ENCODE measurements around the gene ZNF514. TPM values are rescaled to one million over a fixed set of nuclear protein-coding genes. Genes with fewer than 3 reads are reported as not detected.
A peak's percentile ranks its signal among the peaks of the same experiment; 100 is the strongest.
"Not testable (repeated sequence)": the region's sequence is repeated elsewhere in the genome, so short reads cannot be mapped to it uniquely, and the experiment has no call there.

The ZNF514 gene
- total RNA-seq, result 1 to 10 TPM; 7.1 to 8.6 TPM

DNA sequence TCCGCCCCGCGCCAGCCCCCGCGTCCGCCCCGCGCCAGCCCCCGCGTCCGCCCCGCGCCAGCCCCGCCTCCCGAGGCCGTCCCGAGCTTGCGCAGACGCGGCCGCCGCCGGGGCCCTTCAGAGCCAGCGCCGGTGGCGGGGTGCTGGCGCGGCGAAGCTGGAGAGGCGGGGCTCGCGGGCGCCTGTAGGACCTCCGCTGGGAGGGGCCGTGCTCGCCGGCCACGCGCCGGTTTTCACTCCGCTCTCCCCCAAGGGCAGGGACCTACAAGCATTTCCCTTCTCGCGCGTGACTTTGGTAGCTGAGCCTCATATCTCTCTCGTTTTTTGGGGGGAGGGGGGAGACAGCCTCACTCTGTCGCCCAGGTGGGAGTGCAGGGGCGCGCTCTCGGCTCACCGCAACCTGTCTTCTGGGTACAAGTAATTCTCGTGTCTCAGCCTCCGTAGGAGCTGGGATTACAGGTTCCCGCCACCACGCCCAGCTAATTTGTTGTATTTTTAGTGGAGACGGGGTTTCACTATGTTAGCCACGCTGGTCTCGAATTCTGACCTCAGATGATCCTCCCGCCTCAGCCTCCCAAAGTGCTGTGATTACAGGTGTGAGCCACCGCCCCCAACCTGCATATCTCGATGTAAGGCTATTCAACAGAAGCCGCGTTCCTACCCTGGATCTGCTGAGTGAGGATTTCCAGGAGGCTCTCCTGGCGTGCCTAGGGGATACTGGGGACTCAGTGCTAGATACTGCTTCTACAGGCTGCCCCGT, at the start of gene ZNF514:
ZNF514 (minus strand) TSS at position 159 of the 760 bp plus-strand sequence. CDS start 6,595 bp downstream, outside the sequence.
- peak; percentile 78 for DNase-seq
- Mint-ChIP-seq H3K27me3 (no peaks in the 10 kb centered on the region), H3K9me3 (peaks cover 11% of the 10 kb centered on the region), H3K4me1 (peaks cover 14% of the 10 kb centered on the region), H3K27ac (peak within 1 kb of the TSS; percentile 82), H3K36me3 (peaks cover 48% of the 10 kb centered on the region), H3K4me3 (peak within 1 kb of the TSS; percentile 82)

- Mint-ChIP-seq H3K27ac (no peak overlapping the region), H3K4me3 (peak overlapping the region; percentile 89), H3K9me3 (peaks cover 35% of the 10 kb centered on the region), H3K4me1 (peaks cover 13% of the 10 kb centered on the region), H3K27me3 (no peaks in the 10 kb centered on the region), H3K36me3 (peaks cover 49% of the 10 kb centered on the region)
- DNase-seq, result no peak
Measured at GRCh38 chr2:95208106-95208505, 48.5 kb upstream of the ZNF514 start.

- peak; percentile 85 for DNase-seq
- Mint-ChIP-seq H3K4me1 (peaks cover 13% of the 10 kb centered on the region), H3K36me3 (peaks cover 41% of the 10 kb centered on the region), H3K9me3 (peaks cover 30% of the 10 kb centered on the region), H3K27ac (peak within 1 kb of the TSS; percentile 81), H3K27me3 (no peaks in the 10 kb centered on the region), H3K4me3 (peak within 1 kb of the TSS; percentile 89)
Measured at GRCh38 chr2:95207111-95207961, 47.7 kb upstream of the ZNF514 start, which contains the start of gene ZNF892. ZNF892 (plus strand) TSS chr2:95207521; CDS start chr2:95207816, 295 bp downstream.

DNA sequence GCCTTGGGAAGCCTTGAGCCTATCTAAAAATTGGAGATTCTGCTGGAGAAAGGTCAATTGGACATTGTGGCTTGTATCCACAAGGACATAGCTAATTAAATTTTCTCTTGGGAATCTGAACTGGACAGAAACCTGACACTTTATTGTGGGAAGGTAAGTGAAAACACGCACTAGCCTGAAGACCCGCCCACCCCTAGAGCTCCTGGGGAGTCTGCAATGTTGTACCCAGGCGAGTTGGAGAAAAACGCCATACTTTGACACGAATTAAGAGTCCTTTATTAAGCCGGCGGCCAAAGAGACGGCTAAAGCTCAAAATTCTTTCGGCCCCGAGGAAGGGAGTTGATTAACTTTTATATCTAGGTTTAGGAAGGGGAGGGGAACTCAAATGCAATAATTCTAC, 46.4 kb upstream of the ZNF514 start:
- Mint-ChIP-seq H3K27ac (no peak overlapping the region), H3K27me3 (no peaks in the 10 kb centered on the region), H3K4me1 (peaks cover 13% of the 10 kb centered on the region), H3K9me3 (peaks cover 23% of the 10 kb centered on the region), H3K4me3 (peak overlapping the region; percentile 89), H3K36me3 (peaks cover 28% of the 10 kb centered on the region)
- no peak for DNase-seq

DNA sequence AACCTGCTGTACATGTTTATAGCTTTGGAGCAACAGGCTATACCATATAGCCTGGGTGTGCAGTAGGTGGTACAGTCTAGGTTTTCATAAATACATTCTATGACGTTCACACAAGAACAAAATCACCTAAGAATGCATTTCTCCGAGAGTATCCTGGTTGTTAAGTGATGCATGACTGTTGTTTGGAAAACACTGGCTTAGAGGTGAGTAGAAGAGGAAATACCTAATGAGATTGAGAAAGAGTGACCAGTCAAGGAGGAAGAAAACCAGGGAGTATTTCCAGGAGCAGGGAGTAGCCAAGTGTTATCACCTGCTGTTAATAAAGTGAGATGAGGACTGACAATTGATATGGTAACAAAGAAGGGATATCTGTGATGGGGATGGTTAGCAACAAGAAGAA, 44.7 kb upstream of the ZNF514 start:
- Mint-ChIP-seq H3K27ac (no peak overlapping the region), H3K36me3 (peaks cover 17% of the 10 kb centered on the region), H3K4me3 (no peak overlapping the region), H3K9me3 (peaks cover 13% of the 10 kb centered on the region), H3K27me3 (no peaks in the 10 kb centered on the region), H3K4me1 (peaks cover 13% of the 10 kb centered on the region)
- no peak for DNase-seq

GRCh38 chr2:95203911-95204310, 44.3 kb upstream of the ZNF514 start:
- no peaks in the 10 kb centered on the region for H3K27me3 Mint-ChIP-seq

GRCh38 chr2:95192956-95193355, 33.3 kb upstream of the ZNF514 start:
- not testable (repeated sequence) for H3K4me3 Mint-ChIP-seq, H3K36me3 Mint-ChIP-seq, H3K4me1 Mint-ChIP-seq, H3K9me3 Mint-ChIP-seq, H3K27ac Mint-ChIP-seq
- peaks cover 26% of the 10 kb centered on the region for H3K27me3 Mint-ChIP-seq
- peak; percentile 37 for DNase-seq

More at GRCh38 chr2:95203911-95204310, 44.3 kb upstream of the ZNF514 start:
- H3K27ac Mint-ChIP-seq, result no peak overlapping the region
- H3K9me3 Mint-ChIP-seq, result peaks cover 8% of the 10 kb centered on the region
- H3K36me3 Mint-ChIP-seq, result peaks cover 12% of the 10 kb centered on the region
- no peak overlapping the region for H3K4me3 Mint-ChIP-seq
- H3K4me1 Mint-ChIP-seq, result peaks cover 11% of the 10 kb centered on the region
- DNase-seq, result no peak

- peaks cover 45% of the 10 kb centered on the region for H3K36me3 Mint-ChIP-seq
- peaks cover 6% of the 10 kb centered on the region for H3K27me3 Mint-ChIP-seq
- peaks cover 34% of the 10 kb centered on the region for H3K9me3 Mint-ChIP-seq
- H3K4me3 Mint-ChIP-seq, result no peak overlapping the region
- DNase-seq, result no peak
- H3K4me1 Mint-ChIP-seq, result no peaks in the 10 kb centered on the region
- no peak overlapping the region for H3K27ac Mint-ChIP-seq
Measured at GRCh38 chr2:95185973-95186372, 26.3 kb upstream of the ZNF514 start.

DNA sequence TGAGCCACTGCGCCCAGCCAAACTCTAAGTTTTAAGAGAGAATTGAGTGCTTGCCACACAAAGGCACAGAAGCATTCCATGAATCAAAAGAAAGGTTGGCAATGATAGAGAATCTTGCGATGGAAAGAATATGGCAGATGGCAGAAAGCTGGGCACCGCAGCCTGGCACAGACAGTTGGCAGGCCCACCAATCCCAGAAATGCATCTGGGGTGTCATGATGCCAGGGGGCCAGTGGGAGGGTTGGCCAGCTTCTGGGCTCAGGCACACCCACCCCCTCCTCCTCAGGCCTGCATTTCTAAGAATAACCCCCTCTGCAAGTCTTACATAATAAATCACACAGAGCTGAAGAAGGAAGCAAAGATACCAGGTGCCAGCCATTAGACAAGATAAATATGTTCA, 25.5 kb upstream of the ZNF514 start:
- Mint-ChIP-seq H3K27ac (no peak overlapping the region), H3K36me3 (peaks cover 53% of the 10 kb centered on the region), H3K4me3 (no peak overlapping the region), H3K9me3 (peaks cover 39% of the 10 kb centered on the region), H3K27me3 (peaks cover 4% of the 10 kb centered on the region), H3K4me1 (no peaks in the 10 kb centered on the region)
- no peak for DNase-seq

DNA sequence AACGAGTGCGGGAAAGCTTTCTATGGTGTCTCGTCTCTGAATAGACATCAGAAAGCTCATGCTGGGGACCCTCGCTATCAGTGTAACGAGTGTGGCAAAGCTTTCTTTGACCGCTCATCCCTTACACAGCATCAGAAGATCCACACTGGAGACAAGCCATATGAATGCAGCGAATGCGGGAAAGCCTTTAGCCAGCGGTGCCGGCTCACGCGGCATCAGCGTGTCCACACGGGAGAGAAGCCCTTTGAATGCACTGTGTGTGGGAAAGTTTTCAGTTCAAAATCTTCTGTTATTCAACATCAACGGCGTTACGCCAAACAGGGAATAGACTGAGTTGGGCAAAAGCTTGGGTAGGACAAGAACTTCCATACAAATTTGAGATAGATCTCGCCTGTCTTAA, 22.1 kb upstream of the ZNF514 start:
- peaks cover 55% of the 10 kb centered on the region for H3K9me3 Mint-ChIP-seq
- no peaks in the 10 kb centered on the region for H3K27me3 Mint-ChIP-seq
- no peaks in the 10 kb centered on the region for H3K4me1 Mint-ChIP-seq
- no peak overlapping the region for H3K4me3 Mint-ChIP-seq
- H3K27ac Mint-ChIP-seq, result no peak overlapping the region
- H3K36me3 Mint-ChIP-seq, result peaks cover 82% of the 10 kb centered on the region
- no peak for DNase-seq

DNA sequence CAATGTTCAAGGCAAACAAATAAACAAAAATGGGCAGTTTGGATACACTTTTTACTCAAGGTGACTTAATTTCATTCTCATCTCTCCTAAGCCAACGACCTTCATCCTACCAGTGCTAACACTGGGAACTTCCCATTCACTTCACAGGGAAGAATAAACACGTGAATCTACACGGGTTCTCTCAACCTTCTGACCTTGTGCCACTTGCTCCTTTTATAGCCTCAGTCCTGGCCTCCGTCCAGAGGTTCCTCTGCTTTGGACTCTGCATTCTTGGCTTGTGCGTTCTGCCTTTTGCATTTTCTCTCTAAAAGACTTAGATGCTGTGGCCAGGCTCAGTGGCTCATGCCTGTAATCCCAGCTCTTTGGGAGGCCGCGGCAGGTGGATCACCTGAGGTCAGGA, 19.8 kb upstream of the ZNF514 start:
- H3K9me3 Mint-ChIP-seq, result peaks cover 45% of the 10 kb centered on the region
- DNase-seq, result no peak
- no peak overlapping the region for H3K4me3 Mint-ChIP-seq
- H3K4me1 Mint-ChIP-seq, result no peaks in the 10 kb centered on the region
- peaks cover 90% of the 10 kb centered on the region for H3K36me3 Mint-ChIP-seq
- no peaks in the 10 kb centered on the region for H3K27me3 Mint-ChIP-seq
- no peak overlapping the region for H3K27ac Mint-ChIP-seq

DNA sequence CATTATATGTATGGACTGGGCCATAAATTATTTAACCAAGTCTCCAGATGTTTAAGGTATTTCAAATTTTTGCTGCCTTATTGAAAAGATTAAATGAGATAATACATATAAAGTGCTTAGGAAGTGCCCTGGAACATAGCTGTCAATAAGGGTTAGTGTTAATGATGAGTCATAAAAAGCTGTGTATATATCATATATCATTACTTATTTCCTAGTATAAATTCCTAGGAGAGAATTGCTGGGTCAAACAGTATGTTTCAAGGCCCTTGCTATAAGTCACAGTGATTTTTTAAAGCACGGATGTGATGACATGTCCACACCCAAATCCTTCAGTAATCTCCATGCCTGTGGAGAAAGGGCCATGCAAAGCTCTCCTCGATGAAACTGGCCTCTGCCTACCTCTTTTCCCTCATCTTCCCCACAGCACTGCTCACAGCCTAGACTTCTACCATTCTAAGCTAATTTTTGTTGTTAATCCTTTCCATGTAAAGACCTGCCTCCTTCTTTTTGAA, 14.4 kb upstream of the ZNF514 start:
- H3K9me3 Mint-ChIP-seq, result peaks cover 9% of the 10 kb centered on the region
- H3K4me1 Mint-ChIP-seq, result peaks cover 5% of the 10 kb centered on the region
- no peak overlapping the region for H3K4me3 Mint-ChIP-seq
- peaks cover 44% of the 10 kb centered on the region for H3K36me3 Mint-ChIP-seq
- DNase-seq, result no peak
- no peaks in the 10 kb centered on the region for H3K27me3 Mint-ChIP-seq
- H3K27ac Mint-ChIP-seq, result no peak overlapping the region

DNA sequence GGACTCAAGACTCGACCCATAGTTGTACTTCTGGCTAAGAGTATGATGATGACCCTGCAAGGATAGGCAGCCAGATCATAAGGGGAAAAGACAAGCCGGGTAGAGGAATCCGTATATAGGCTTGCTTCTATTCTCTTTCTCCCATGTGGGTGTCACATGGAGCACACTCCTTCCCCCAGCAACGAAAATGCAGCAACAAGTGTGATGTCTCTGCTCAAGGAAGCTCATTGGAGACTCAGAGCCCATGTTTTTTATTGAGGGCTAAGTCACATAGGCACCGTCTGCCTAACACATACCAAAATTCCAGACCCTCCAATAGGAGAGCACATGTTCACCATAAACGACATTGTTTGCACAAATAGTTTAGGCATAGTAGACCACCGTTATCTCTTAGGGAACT, 12.3 kb upstream of the ZNF514 start:
- Mint-ChIP-seq H3K27me3 (no peaks in the 10 kb centered on the region), H3K4me3 (no peak overlapping the region), H3K9me3 (peaks cover 1% of the 10 kb centered on the region), H3K27ac (no peak overlapping the region), H3K4me1 (peaks cover 5% of the 10 kb centered on the region), H3K36me3 (peaks cover 31% of the 10 kb centered on the region)
- DNase-seq, result no peak

DNA sequence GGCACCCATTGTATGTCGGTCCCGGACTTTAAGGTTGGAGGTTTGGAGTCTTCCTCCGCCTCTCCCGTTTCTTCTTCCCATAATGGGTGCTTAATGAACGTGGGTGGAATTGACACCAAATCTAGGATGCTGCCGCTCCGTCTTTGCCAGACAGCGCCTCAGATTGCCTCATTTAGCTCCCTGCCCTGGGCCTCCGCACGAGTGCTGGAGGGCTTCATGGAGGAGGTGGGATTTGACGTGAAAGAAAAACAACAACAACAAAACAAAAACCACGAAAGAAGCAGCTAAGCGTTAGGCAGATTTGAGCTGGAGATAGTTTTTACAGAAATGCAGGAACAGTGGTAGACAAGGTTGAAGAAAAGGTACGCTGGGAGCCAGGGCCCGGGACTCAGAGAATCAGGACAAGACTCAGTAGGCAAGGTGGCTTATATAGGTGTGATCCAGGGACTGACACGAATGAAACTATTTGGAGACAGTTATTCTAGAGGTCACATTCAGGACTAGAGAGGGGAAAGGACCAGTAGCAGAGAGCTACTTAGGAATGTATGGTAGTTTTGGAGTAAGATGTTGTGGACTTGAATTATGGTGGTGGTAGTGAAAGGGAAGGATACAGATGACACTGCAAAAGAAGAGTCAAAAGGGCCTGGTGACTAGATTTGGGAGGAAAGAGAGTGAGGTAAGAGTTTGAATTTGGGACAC, 6.6 kb upstream of the ZNF514 start:
- Mint-ChIP-seq H3K4me1 (peaks cover 20% of the 10 kb centered on the region), H3K4me3 (peak overlapping the region; percentile 99), H3K9me3 (peaks cover 3% of the 10 kb centered on the region), H3K36me3 (peaks cover 40% of the 10 kb centered on the region), H3K27me3 (no peaks in the 10 kb centered on the region), H3K27ac (peak overlapping the region; percentile 94)
- DNase-seq, result no peak

Measured in activated naive CD8-positive, alpha-beta T cell treated with anti-CD3 and anti-CD28 coated beads for 36 hours (primary cell).